Heart left ventricle (tissue), 16 donors: ENCODE measurements around the gene MRS2. TPM values are rescaled to one million over a fixed set of nuclear protein-coding genes. Genes with fewer than 3 reads are reported as not detected.

ENCODE experiments used
- ATAC-seq, 4 donors: fragments of 200-7000 bp; cut with Tn5 transposase; one replicate each; pipeline ENCODE4 v1.9.1; 2020 to 2022; ENCODE audit warnings: moderate library complexity in 4 of 4, mild to moderate bottlenecking in 3 of 4, moderate number of reproducible peaks in 1 of 4
- DNase-seq, 5 donors: peaks; one replicate each; pipeline ENCODE4 v3.0.0-alpha.2; 2020
- H3K27ac ChIP-seq, 12 donors: fragments of 200-600 bp; sonication (generic) in 4 of 12; one replicate each; pipeline versions ENCODE4 v1.5.0 to v1.8.0; 2016 to 2022; ENCODE audit warnings: mild to moderate bottlenecking in 2 of 12
- H3K27me3 ChIP-seq, 9 donors: fragments of 200-600 bp; sonication (generic) in 2 of 9; one replicate each; pipeline versions ENCODE4 v1.5.1 to v1.8.0; 2016 to 2022; ENCODE audit warnings: mild to moderate bottlenecking in 3 of 9
- H3K36me3 ChIP-seq, 9 donors: fragments of 200-600 bp; sonication (generic) in 2 of 9; one replicate each; pipeline versions ENCODE4 v1.5.0 to v1.8.0; 2018 to 2022; ENCODE audit warnings: mild to moderate bottlenecking in 2 of 9
- H3K4me1 ChIP-seq, 12 donors: fragments of 200-600 bp; sonication (generic) in 4 of 12; one replicate each; pipeline versions ENCODE4 v1.5.0 to v1.8.0; 2016 to 2022; ENCODE audit warnings: mild to moderate bottlenecking in 3 of 12
- H3K4me3 ChIP-seq, 12 donors: fragments of 200-600 bp; sonication (generic) in 4 of 12; one replicate each; pipeline versions ENCODE4 v1.5.0 to v1.8.0; 2017 to 2022; ENCODE audit warnings: mild to moderate bottlenecking in 9 of 12, moderate library complexity in 4 of 12
- H3K9me3 ChIP-seq, 12 donors: fragments of 200-600 bp; sonication (generic) in 4 of 12; one replicate each; pipeline versions ENCODE4 v1.5.0 to v1.8.0; 2016 to 2022; ENCODE audit warnings: mild to moderate bottlenecking in 1 of 12
- POLR2A ChIP-seq, 2 donors: fragments of 450-650 bp; IDR thresholded peaks; one replicate each; pipeline ENCODE4 v1.6.1; 2017; ENCODE audit warnings: antibody characterized with exemption in 2 of 2, mild to moderate bottlenecking in 2 of 2, moderate library complexity in 2 of 2
- WGBS, 4 donors: extraction: QIAGEN DNeasy Blood & Tissue Kit in 2 of 4; methylation state at CpG; one replicate each; pipeline versions ENCODE4 v1.1.5 to v1.1.7; 2013 to 2018; 5-methylcytosine and 5-hydroxymethylcytosine counted together
- intact Hi-C, 10 donors: fragments of 100-400 bp; cut with DNase I; formaldehyde crosslinking; loops; one replicate each; pipeline versions ENCODE4 v1.11.1 to v1.14.2; 2022
- polyA plus RNA-seq, 2 donors: library from polyadenylated mRNA; stranded (reverse); fragments of 200-250 nt; gene quantifications; one replicate each; pipeline ENCODE4 v1.2.3, GENCODE V29; 2013
- total RNA-seq, 9 donors: library from RNA; depleted of rRNA in 2 of 9; stranded (reverse); fragments of >200 nt in 2 of 9; fragmentation: NEBNext Ultra II Directional in 3 of 9; extraction: Animal tissue kit (Norgen Biotek cat#: 25700) in 3 of 9; gene quantifications; one replicate each; pipeline versions ENCODE4 v1.1.0 to v1.2.4, GENCODE V29; 2016 to 2023
- TF ChIP-seq, protein P1 (sequence below), 12 donors: fragments of 200-600 bp; sonication (generic) in 4 of 12; IDR thresholded peaks; one replicate each; pipeline versions ENCODE4 v1.5.0 to v1.8.0; 2018 to 2022; ENCODE audit warnings: antibody characterized with exemption in 12 of 12, mild to moderate bottlenecking in 5 of 12
- donor health status: ischemic (EF 13 %, LVEDD 7.1; RV severe dilation, severe dysfunction).
- donor health status: healthy with polysubstance abuse.
- donor health status: DM: no; HTN: yes; CAD: no.
- donor health status: DM: no; HTN: no; CAD: no.
- donor health status: ischemic (EF 25% LVEDD 6.9; RV normal size, moderate dysfunction).
- donor health status: ischemic (EF 25% LVEDD 5.7; RV mildly dilated, moderate dysfunction).
- donor health status: healthy.
- donor health status: DM: yes; HTN: yes; CAD: no.
- donor health status: ischemic (EF 35%, LVEDD 5.7; RV mildly dilated, moderate dysfunction).
- donor health status: nonischemic (EF 11% LVEDD 7.7; RV severe dilation, severe dysfunction).
- donor health status: DM: yes; HTN: yes; CAD: no.
- donor health status: PGD.
- donor health status: ischemic (EF 29% LVEDD 5.4; RV normal size, mild dysfunction).
- donor health status: nonischemic (EF 23%, LVEDD 6.1; RV moderate dilation, normal function).

Gene MRS2
- total and polyA plus RNA-seq, 11 donors, result 24.4 to 61.3 (median 40.2) TPM

- ATAC-seq (no peak), DNase-seq (no peak)
- TF ChIP-seq, protein P1, sequence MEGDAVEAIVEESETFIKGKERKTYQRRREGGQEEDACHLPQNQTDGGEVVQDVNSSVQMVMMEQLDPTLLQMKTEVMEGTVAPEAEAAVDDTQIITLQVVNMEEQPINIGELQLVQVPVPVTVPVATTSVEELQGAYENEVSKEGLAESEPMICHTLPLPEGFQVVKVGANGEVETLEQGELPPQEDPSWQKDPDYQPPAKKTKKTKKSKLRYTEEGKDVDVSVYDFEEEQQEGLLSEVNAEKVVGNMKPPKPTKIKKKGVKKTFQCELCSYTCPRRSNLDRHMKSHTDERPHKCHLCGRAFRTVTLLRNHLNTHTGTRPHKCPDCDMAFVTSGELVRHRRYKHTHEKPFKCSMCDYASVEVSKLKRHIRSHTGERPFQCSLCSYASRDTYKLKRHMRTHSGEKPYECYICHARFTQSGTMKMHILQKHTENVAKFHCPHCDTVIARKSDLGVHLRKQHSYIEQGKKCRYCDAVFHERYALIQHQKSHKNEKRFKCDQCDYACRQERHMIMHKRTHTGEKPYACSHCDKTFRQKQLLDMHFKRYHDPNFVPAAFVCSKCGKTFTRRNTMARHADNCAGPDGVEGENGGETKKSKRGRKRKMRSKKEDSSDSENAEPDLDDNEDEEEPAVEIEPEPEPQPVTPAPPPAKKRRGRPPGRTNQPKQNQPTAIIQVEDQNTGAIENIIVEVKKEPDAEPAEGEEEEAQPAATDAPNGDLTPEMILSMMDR (IDR thresholded peaks at IDR 0.05), result no peak
- no peak for TF ChIP-seq POLR2A (IDR thresholded peaks at IDR 0.05)
- Histone ChIP-seq H3K36me3 (no peaks in the 10 kb centered on the region), H3K4me1 (no peaks in the 10 kb centered on the region), H3K27me3 (peaks cover 0 to 5% (median 0%) of the 10 kb centered on the region in 9 donors), H3K9me3 (no peaks in the 10 kb centered on the region), H3K27ac (no peak overlapping the region), H3K4me3 (no peak overlapping the region)
- intact Hi-C loops, result loop anchor here in 2 of 10 donors (2.0 to 5.0 kb wide), 2 partner anchors 104 to 108 kb away; no protein-coding TSS in a partner anchor
- 60 to 69% (median 63%) methylated on average over 2 of the region's 2 CpGs for WGBS, 4 donors
Observed at GRCh38 chr6:24391208-24391607, 11.5 kb upstream of the MRS2 start.

DNA sequence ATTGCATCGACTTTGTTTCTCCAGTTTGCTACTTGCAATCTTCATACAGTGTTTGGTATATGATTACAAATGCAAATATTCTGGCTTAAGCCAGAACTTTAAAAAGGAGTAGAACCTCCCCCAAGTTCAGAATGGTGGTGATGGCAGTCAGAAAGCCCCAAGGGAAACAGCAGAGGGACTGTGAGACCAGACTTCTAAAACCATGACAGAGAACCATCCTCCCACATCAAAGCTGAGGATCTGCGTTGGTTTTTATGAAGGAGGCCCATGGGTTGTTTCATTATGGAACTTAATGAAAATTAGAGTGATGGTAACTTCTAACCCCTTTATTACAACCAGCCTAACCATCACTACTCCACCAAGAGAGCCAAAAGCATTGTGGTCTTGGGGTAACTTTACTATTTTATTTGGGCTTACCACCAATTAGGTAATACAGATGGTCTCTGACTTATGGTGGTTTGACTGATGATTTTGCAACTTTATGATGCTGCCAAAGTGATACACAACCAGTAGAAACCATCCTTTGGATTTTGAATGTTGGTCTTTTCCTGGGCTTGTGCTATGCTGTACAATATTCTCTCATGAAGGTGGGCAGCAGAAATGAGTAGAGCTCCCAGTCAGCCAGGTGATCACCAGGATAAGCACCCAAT lies 10.9 kb upstream of the MRS2 start:
- no peak for DNase-seq
- intact Hi-C loops, result loop anchor here in 2 of 10 donors (2.0 to 5.0 kb wide), 2 partner anchors 105 to 109 kb away; no protein-coding TSS in a partner anchor
- ATAC-seq, result no peak
- WGBS, 4 donors, result 80 to 88% (median 84%) methylated on average over 2 of the region's 2 CpGs
- Histone ChIP-seq H3K4me3 (no peak overlapping the region), H3K27me3 (peaks cover 0 to 10% (median 0%) of the 10 kb centered on the region in 9 donors), H3K27ac (no peak overlapping the region), H3K9me3 (peaks cover 0 to 4% (median 0%) of the 10 kb centered on the region in 12 donors), H3K4me1 (no peaks in the 10 kb centered on the region), H3K36me3 (no peaks in the 10 kb centered on the region)
- TF ChIP-seq POLR2A (IDR thresholded peaks at IDR 0.05), result no peak
- TF ChIP-seq, protein P1 (IDR thresholded peaks at IDR 0.05), result no peak

DNA sequence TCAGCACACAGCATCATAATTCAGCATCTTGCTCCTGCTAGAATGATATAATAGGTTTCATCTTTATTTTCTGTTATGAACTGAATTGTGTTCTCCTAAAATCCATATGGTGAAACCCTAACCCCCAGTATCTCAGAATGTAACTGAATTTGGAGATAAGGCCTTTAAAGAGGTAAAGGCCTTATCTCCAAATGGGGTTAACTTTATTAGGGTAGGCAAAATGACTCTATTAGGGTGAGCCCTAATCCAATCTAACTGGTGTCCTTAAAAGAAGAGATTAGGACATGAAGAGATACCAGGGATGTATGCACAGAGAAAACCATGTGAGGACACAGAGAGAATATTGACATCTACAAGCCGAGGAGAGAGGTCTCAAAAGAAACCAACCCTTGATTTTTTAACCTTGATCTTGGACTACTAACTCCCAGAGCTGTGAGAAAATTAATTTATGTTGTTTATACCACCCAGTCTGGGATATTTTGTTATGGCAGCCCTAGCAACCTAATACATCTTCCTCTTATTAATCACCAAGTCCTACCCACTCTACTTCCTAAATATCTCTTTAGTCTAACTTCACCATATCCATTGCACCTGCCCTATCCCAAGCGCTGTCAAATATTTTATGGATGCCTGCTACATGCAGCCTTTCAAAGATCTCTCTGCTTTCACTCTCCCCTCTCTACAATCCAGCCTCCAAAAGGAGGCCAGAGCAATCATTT lies 8.5 kb upstream of the MRS2 start:
- intact Hi-C loops, result loop anchor here in 1 of 10 donors (5.0 kb wide), 1 partner anchor 107 kb away; no protein-coding TSS in a partner anchor
- DNase-seq, result no peak
- WGBS, 4 donors, result 86 to 91% (median 88%) methylated on average over 2 of the region's 2 CpGs
- H3K4me3 ChIP-seq, result no peak overlapping the region
- ATAC-seq, result no peak
- H3K4me1 ChIP-seq, result no peaks in the 10 kb centered on the region
- peaks cover 0 to 4% (median 0%) of the 10 kb centered on the region in 12 donors for H3K9me3 ChIP-seq
- H3K27me3 ChIP-seq, result peaks cover 0 to 26% (median 5%) of the 10 kb centered on the region in 9 donors
- TF ChIP-seq, protein P1 (IDR thresholded peaks at IDR 0.05), result no peak
- no peak for TF ChIP-seq POLR2A (IDR thresholded peaks at IDR 0.05)
- H3K36me3 ChIP-seq, result no peaks in the 10 kb centered on the region
- H3K27ac ChIP-seq, result no peak overlapping the region

DNA sequence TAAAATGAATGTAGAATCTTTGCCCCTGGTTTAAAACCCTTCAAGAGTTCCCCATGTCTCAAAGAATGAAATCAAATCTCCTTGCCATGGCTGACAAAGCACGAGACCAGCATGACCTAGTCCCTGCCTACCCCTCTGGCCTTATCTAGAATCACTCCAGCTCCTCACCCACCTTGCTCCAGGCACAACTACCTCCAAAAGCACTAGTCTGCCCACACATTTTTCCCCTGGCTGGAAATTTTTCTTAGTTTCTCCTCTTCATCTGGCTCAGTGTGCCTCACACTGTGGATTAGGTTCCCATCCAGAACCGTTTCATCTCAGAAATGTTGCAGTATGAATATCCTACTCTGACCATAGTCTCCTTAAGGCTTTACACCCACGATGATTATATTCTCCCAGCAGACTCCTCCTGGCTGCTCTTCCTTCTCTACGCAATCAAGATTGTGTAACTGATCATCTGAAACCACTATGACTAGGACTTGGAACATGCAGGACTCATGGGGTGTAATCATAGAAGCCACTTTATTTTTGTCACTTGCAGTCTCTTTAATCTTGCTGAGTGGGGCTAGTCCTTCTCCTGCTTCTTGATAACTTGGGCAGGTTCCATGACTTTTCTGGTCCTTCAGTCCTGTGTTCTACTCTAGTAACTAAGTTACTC lies 7.8 kb upstream of the MRS2 start:
- Histone ChIP-seq H3K4me3 (no peak overlapping the region), H3K27me3 (peaks cover 0 to 32% (median 8%) of the 10 kb centered on the region in 9 donors), H3K9me3 (peaks cover 0 to 4% (median 0%) of the 10 kb centered on the region in 12 donors), H3K27ac (no peak overlapping the region), H3K36me3 (no peaks in the 10 kb centered on the region), H3K4me1 (no peaks in the 10 kb centered on the region)
- WGBS, 4 donors, result 80 to 85% (median 83%) methylated on average over 4 of the region's 4 CpGs
- no peak for DNase-seq
- ATAC-seq, result no peak
- TF ChIP-seq POLR2A (IDR thresholded peaks at IDR 0.05), result no peak
- TF ChIP-seq, protein P1 (IDR thresholded peaks at IDR 0.05), result no peak
- intact Hi-C loops, result loop anchor here in 1 of 10 donors (5.0 kb wide), 1 partner anchor 108 kb away; no protein-coding TSS in a partner anchor
